ENCODE measurements around the gene FARP1. TPM values are rescaled to one million over a fixed set of nuclear protein-coding genes. Genes with fewer than 3 reads are reported as not detected.

The FARP1 gene
- total RNA-seq, 3 donors from 2014 or later: 0.45 to 0.86 (median 0.63) TPM

- Mint-ChIP-seq H3K4me3 (no peak overlapping the region), H3K4me1 (ENCODE audit: low read depth) (no peaks in the 10 kb centered on the region), H3K27me3 (ENCODE audit: low read depth) (no peaks in the 10 kb centered on the region), H3K36me3 (ENCODE audit: insufficient read depth) (no peaks in the 10 kb centered on the region), H3K9me3 (no peaks in the 10 kb centered on the region)
- ATAC-seq (no peak), DNase-seq (no peak)
Observed at GRCh38 chr13:98110749-98111148, 32.1 kb upstream of the FARP1 start.

- no peaks in the 10 kb centered on the region for H3K27me3 Mint-ChIP-seq (ENCODE audit: low read depth)
- H3K4me3 Mint-ChIP-seq: no peak overlapping the region
- ATAC-seq: no peak
- H3K4me1 Mint-ChIP-seq (ENCODE audit: low read depth): no peaks in the 10 kb centered on the region
- no peaks in the 10 kb centered on the region for H3K9me3 Mint-ChIP-seq
- H3K36me3 Mint-ChIP-seq (ENCODE audit: insufficient read depth): no peaks in the 10 kb centered on the region
- DNase-seq: no peak
Observed at GRCh38 chr13:98111168-98112098, 31.5 kb upstream of the FARP1 start.

- ATAC-seq (no peak), DNase-seq (no peak)
Observed at GRCh38 chr13:98112456-98112855, 30.4 kb upstream of the FARP1 start.

GRCh38 chr13:98118865-98119264 is 24.0 kb upstream of the FARP1 start:
- Mint-ChIP-seq H3K27me3 (ENCODE audit: low read depth) (no peaks in the 10 kb centered on the region), H3K9me3 (peaks cover 10% of the 10 kb centered on the region), H3K4me1 (ENCODE audit: low read depth) (no peaks in the 10 kb centered on the region), H3K4me3 (no peak overlapping the region), H3K36me3 (ENCODE audit: insufficient read depth) (no peaks in the 10 kb centered on the region)
- ATAC-seq (no peak), DNase-seq (no peak)

More at GRCh38 chr13:98112456-98112855, 30.4 kb upstream of the FARP1 start:
- Mint-ChIP-seq H3K9me3 (no peaks in the 10 kb centered on the region), H3K4me1 (ENCODE audit: low read depth) (no peaks in the 10 kb centered on the region), H3K36me3 (ENCODE audit: insufficient read depth) (no peaks in the 10 kb centered on the region), H3K4me3 (no peak overlapping the region), H3K27me3 (ENCODE audit: low read depth) (no peaks in the 10 kb centered on the region)

GRCh38 chr13:98123176-98123575 is 19.7 kb upstream of the FARP1 start:
- Mint-ChIP-seq H3K4me3 (no peak overlapping the region), H3K36me3 (ENCODE audit: insufficient read depth) (no peaks in the 10 kb centered on the region), H3K9me3 (peaks cover 18% of the 10 kb centered on the region), H3K27me3 (ENCODE audit: low read depth) (peaks cover 6% of the 10 kb centered on the region), H3K4me1 (ENCODE audit: low read depth) (no peaks in the 10 kb centered on the region)
- ATAC-seq: no peak
- DNase-seq: no peak

- no peak for ATAC-seq
- peaks cover 21% of the 10 kb centered on the region for H3K27me3 Mint-ChIP-seq (ENCODE audit: low read depth)
- no peaks in the 10 kb centered on the region for H3K4me1 Mint-ChIP-seq (ENCODE audit: low read depth)
- DNase-seq: no peak
- H3K4me3 Mint-ChIP-seq: no peak overlapping the region
- no peaks in the 10 kb centered on the region for H3K36me3 Mint-ChIP-seq (ENCODE audit: insufficient read depth)
- H3K9me3 Mint-ChIP-seq: peaks cover 5% of the 10 kb centered on the region
Observed at GRCh38 chr13:98129059-98129746, 13.7 kb upstream of the FARP1 start.

GRCh38 chr13:98133946-98134345 is 8.9 kb upstream of the FARP1 start:
- DNase-seq (no peak), ATAC-seq (no peak)
- H3K4me1 Mint-ChIP-seq (ENCODE audit: low read depth): no peaks in the 10 kb centered on the region
- no peaks in the 10 kb centered on the region for H3K36me3 Mint-ChIP-seq (ENCODE audit: insufficient read depth)
- no peaks in the 10 kb centered on the region for H3K9me3 Mint-ChIP-seq
- H3K27me3 Mint-ChIP-seq (ENCODE audit: low read depth): peaks cover 26% of the 10 kb centered on the region
- H3K4me3 Mint-ChIP-seq: no peak overlapping the region

- ATAC-seq: no peak
- no peaks in the 10 kb centered on the region for H3K4me1 Mint-ChIP-seq (ENCODE audit: low read depth)
- H3K27me3 Mint-ChIP-seq (ENCODE audit: low read depth): peaks cover 33% of the 10 kb centered on the region
- H3K4me3 Mint-ChIP-seq: no peak overlapping the region
- no peaks in the 10 kb centered on the region for H3K9me3 Mint-ChIP-seq
- no peaks in the 10 kb centered on the region for H3K36me3 Mint-ChIP-seq (ENCODE audit: insufficient read depth)
- no peak for DNase-seq
Observed at GRCh38 chr13:98134901-98135300, 8.0 kb upstream of the FARP1 start.

- H3K9me3 Mint-ChIP-seq: no peaks in the 10 kb centered on the region
- H3K27me3 Mint-ChIP-seq (ENCODE audit: low read depth): peaks cover 58% of the 10 kb centered on the region
- H3K36me3 Mint-ChIP-seq (ENCODE audit: insufficient read depth): no peaks in the 10 kb centered on the region
- DNase-seq: no peak
- no peak for ATAC-seq
- H3K4me3 Mint-ChIP-seq: no peak overlapping the region
- H3K4me1 Mint-ChIP-seq (ENCODE audit: low read depth): peaks cover 11% of the 10 kb centered on the region
Observed at GRCh38 chr13:98141091-98141490, 1.8 kb upstream of the FARP1 start.

GRCh38 chr13:98141509-98142379 is 1.1 kb upstream of the FARP1 start:
- H3K4me1 Mint-ChIP-seq (ENCODE audit: low read depth): peaks cover 11% of the 10 kb centered on the region
- DNase-seq: no peak
- no peaks in the 10 kb centered on the region for H3K9me3 Mint-ChIP-seq
- H3K4me3 Mint-ChIP-seq: peak overlapping the region; percentile 48
- no peak for ATAC-seq
- no peaks in the 10 kb centered on the region for H3K36me3 Mint-ChIP-seq (ENCODE audit: insufficient read depth)
- H3K27me3 Mint-ChIP-seq (ENCODE audit: low read depth): peaks cover 60% of the 10 kb centered on the region

GRCh38 chr13:98143157-98143553 is 261 bp downstream of the FARP1 start:
- ATAC-seq: peak; percentile 41 to 50
- no peak overlapping the region for H3K4me3 Mint-ChIP-seq
- DNase-seq: no peak
- peaks cover 11% of the 10 kb centered on the region for H3K4me1 Mint-ChIP-seq (ENCODE audit: low read depth)
- H3K27me3 Mint-ChIP-seq (ENCODE audit: low read depth): peaks cover 62% of the 10 kb centered on the region
- H3K9me3 Mint-ChIP-seq: no peaks in the 10 kb centered on the region
- no peaks in the 10 kb centered on the region for H3K36me3 Mint-ChIP-seq (ENCODE audit: insufficient read depth)

GRCh38 chr13:98143601-98144026 is 720 bp downstream of the FARP1 start:
- H3K36me3 Mint-ChIP-seq (ENCODE audit: insufficient read depth): no peaks in the 10 kb centered on the region
- H3K9me3 Mint-ChIP-seq: no peaks in the 10 kb centered on the region
- DNase-seq (no peak), ATAC-seq (peak in 1 of 2 donors; percentile 6)
- H3K4me1 Mint-ChIP-seq (ENCODE audit: low read depth): peaks cover 11% of the 10 kb centered on the region
- H3K27me3 Mint-ChIP-seq (ENCODE audit: low read depth): peaks cover 66% of the 10 kb centered on the region
- no peak overlapping the region for H3K4me3 Mint-ChIP-seq

GRCh38 chr13:98144027-98144741 is 1.3 kb downstream of the FARP1 start:
- Mint-ChIP-seq H3K36me3 (ENCODE audit: insufficient read depth) (no peaks in the 10 kb centered on the region), H3K27me3 (ENCODE audit: low read depth) (peaks cover 69% of the 10 kb centered on the region), H3K4me3 (peak overlapping the region; percentile 60), H3K9me3 (no peaks in the 10 kb centered on the region), H3K4me1 (ENCODE audit: low read depth) (peaks cover 11% of the 10 kb centered on the region)
- ATAC-seq (no peak), DNase-seq (no peak)

Data from activated T-cell treated with anti-CD3 and anti-CD28 coated beads, Interleukin-2, amount 50 U/mL, for 4 hours (primary cell).